K562 (cell line): Measurements from ENCODE around the gene SLC35F2. TPM values are rescaled to one million over a fixed set of nuclear protein-coding genes. Genes with fewer than 3 reads are reported as not detected.

Experiments used
- CBX1 ChIP-seq: sonication (generic); IDR thresholded peaks from 2 replicates; pipeline ENCODE4 v1.6.1; 2016; ENCODE audit warnings: antibody characterized with exemption, low read depth, mild to moderate bottlenecking
- CC2D1A ChIP-seq: fragments of 450-650 bp; IDR thresholded peaks from 2 replicates; pipeline ENCODE4 v1.6.1; 2017; ENCODE audit warnings: mild to moderate bottlenecking
- E2F8 ChIP-seq: fragments of 450-650 bp; IDR thresholded peaks from 2 replicates; pipeline ENCODE4 v1.7.1; 2018; ENCODE audit warnings: mild to moderate bottlenecking, low read depth; ENCODE audit not compliant: partially characterized antibody
- HOMEZ ChIP-seq: fragments of 250-450 bp; sonication (Bioruptor Pico); IDR thresholded peaks from 2 replicates; pipeline ENCODE4 v1.4.0; 2020; ENCODE audit warnings: mild to moderate bottlenecking, moderate library complexity
- MYC ChIP-seq, 2 experiments: fragments of 250-450 bp in 1 of 2; sonication (Bioruptor Pico) in 1 of 2; IDR thresholded peaks; 2 replicates each; pipeline versions ENCODE4 v1.5.1 to v1.6.1; 2012 to 2021; ENCODE audit warnings: low read depth in 2 of 2, borderline replicate concordance in 1 of 2, improper control_type of control experiment in 1 of 2, low read length in 1 of 2, mild to moderate bottlenecking in 1 of 2, moderate library complexity in 1 of 2
- REST ChIP-seq, 2 experiments: fragments of 450-650 bp; formaldehyde crosslinking in 1 of 2; IDR thresholded peaks; 2 replicates each; pipeline versions ENCODE4 v1.4.0 to v1.6.1; 2014 to 2020; ENCODE audit warnings: mild to moderate bottlenecking in 2 of 2, borderline replicate concordance in 1 of 2, low read depth in 1 of 2
- ZMIZ1 ChIP-seq, 2 experiments: fragments of 150-350 bp in 1 of 2; IDR thresholded peaks; 2 replicates each; pipeline ENCODE4 v1.6.1; 2012 to 2016; ENCODE audit warnings: low read depth in 2 of 2, low read length in 2 of 2, mild to moderate bottlenecking in 1 of 2, moderate library complexity in 1 of 2
- polyA plus RNA-seq, 8 experiments: library from polyadenylated mRNA; depleted of rRNA in 4 of 8; stranded (reverse) in 5 of 8; unstranded in 3 of 8; fragments of >200 nt; fragmentation: Nextera tagmentation in 2 of 8; fragmentation: Illumina TruSeq in 1 of 8; extraction: Ambion mirVana in 2 of 8; extraction: Trizol in 1 of 8; gene quantifications; 2 replicates each; pipeline versions ENCODE4 v1.2.1 to v1.2.3, GENCODE V29; 2011 to 2014; ENCODE audit warnings: inconsistent platforms in 1 of 8, missing spikeins in 1 of 8
- total RNA-seq, 7 experiments: library from RNA; depleted of rRNA in 6 of 7; stranded (reverse); fragments of >200 nt in 6 of 7; fragmentation: Illumina TruSeq in 2 of 7; extraction: Trizol in 2 of 7; gene quantifications; 2 replicates each; pipeline versions ENCODE4 v1.2.1 to v1.2.3, GENCODE V29; 2011 to 2021; ENCODE audit warnings: low replicate concordance in 1 of 7

SLC35F2 gene
- total and polyA plus RNA-seq, 9 of the 15 experiments (the other 6 are each of a cell fraction or from before 2014, with no cell fraction given) = 28.6 to 63.9 (median 53.4) TPM

GRCh38 chr11:107858217-107859070 lies at the start of gene SLC35F2 (continued):
- TF ChIP-seq ZMIZ1 (IDR thresholded peaks at IDR 0.05; ENCODE audit: low read depth in 2 of 2, low read length in 2 of 2) = no peak
- TF ChIP-seq REST (IDR thresholded peaks at IDR 0.05; ENCODE audit: borderline replicate concordance) = peak; percentile 3; the same call in 1 of the 2 replicates
- no peak for TF ChIP-seq REST (CRISPR knock-in tag; IDR thresholded peaks at IDR 0.05; ENCODE audit: low read depth)
- TF ChIP-seq E2F8 = no peak
- no peak for TF ChIP-seq CBX1
- TF ChIP-seq CC2D1A = no peak
- TF ChIP-seq HOMEZ (CRISPR knock-in tag) = no peak
- TF ChIP-seq MYC (IDR thresholded peaks at IDR 0.05; ENCODE audit: low read depth, low read length) = peak; percentile 98
- TF ChIP-seq MYC (CRISPR knock-in tag; IDR thresholded peaks at IDR 0.05; ENCODE audit: borderline replicate concordance, low read depth) = peak; percentile 96; the same call in 1 of the 2 replicates
